GM12865 (cell line): ENCODE results near the gene LRRC74A.

ENCODE experiments used
- DNase-seq: peaks from one replicate; pipeline ENCODE4 v3.0.0; 2010; ENCODE audit warnings: low read depth
- H3K4me3 ChIP-seq: 2 replicates; pipeline ENCODE4 v1.5.1; 2011; ENCODE audit warnings: mild to moderate bottlenecking, low read depth, low read length, control low read depth
- TF ChIP-seq, protein P1 (sequence below): IDR thresholded peaks from 2 replicates; pipeline ENCODE4 v1.5.1; 2011; ENCODE audit warnings: low read length, control low read depth, low read depth, inconsistent platforms; ENCODE audit not compliant: insufficient read depth; ENCODE audit errors: missing control alignments

Gene LRRC74A

DNA sequence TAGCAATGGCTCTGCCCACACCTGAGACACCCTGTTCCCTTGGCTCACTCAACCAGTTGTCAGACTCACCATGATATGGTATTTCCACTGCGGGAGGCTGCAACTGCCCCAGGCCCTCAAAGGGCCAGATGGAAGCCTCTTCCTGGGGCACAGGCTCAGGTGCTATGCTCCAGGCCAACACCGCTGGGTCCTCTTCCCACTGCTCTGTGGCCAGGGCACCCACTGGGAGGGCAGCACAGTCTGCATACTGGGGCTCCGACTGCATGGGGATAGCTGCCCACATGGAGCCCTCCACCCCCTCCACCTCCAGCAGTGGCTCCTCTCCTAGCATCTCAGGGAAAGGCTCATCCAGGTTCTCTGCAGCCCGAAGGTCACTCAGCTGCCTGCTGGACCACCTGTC, 17.2 kb upstream of the LRRC74A start:
- DNase-seq = no peak
- TF ChIP-seq, protein P1, sequence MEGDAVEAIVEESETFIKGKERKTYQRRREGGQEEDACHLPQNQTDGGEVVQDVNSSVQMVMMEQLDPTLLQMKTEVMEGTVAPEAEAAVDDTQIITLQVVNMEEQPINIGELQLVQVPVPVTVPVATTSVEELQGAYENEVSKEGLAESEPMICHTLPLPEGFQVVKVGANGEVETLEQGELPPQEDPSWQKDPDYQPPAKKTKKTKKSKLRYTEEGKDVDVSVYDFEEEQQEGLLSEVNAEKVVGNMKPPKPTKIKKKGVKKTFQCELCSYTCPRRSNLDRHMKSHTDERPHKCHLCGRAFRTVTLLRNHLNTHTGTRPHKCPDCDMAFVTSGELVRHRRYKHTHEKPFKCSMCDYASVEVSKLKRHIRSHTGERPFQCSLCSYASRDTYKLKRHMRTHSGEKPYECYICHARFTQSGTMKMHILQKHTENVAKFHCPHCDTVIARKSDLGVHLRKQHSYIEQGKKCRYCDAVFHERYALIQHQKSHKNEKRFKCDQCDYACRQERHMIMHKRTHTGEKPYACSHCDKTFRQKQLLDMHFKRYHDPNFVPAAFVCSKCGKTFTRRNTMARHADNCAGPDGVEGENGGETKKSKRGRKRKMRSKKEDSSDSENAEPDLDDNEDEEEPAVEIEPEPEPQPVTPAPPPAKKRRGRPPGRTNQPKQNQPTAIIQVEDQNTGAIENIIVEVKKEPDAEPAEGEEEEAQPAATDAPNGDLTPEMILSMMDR = no peak
- no peak overlapping the region for H3K4me3 ChIP-seq

DNA sequence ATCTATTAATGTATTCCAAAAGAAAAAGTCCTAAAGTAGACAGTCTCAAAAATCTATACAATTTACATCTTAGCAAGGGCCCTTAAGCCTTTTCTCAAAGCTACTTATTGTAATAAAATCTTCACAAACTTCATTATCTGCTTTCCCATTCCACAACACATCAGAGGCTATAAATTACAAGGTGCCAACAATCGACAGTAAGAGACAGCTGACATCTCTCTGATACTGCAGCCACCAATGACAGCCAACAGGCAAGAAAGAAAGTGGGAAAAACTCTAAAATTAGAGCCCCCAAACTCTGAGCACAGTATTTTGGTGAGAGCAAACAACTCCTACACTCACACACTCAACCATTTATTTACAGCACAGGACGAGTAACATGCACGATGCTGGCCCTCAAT, 15.7 kb upstream of the LRRC74A start:
- DNase-seq = no peak
- TF ChIP-seq, protein P1 = no peak
- H3K4me3 ChIP-seq = no peak overlapping the region

DNA sequence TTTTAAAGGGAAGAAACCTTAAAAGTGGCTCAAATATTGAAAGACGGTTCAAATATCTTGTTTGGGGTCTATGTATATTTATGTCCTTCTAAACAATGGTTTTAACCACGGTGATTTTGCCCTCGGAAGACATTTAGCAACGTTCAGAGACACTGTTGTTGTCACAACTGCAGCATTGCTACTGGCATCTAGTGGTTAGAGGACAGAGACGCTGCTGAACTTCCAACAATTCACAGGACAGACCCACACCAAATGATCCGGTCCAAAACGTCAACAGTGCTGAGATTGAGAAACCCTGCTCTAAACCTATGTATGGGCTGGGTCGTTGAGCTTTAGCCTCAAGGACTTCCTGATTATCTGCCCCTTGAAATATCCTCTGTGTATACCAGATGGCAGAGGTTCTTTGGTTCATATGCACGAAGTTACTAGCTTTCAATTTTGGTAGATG, 15.2 kb upstream of the LRRC74A start:
- peak; percentile 37 for DNase-seq
- TF ChIP-seq, protein P1 = peak; percentile 35
- H3K4me3 ChIP-seq = peak overlapping the region; percentile 84

DNA sequence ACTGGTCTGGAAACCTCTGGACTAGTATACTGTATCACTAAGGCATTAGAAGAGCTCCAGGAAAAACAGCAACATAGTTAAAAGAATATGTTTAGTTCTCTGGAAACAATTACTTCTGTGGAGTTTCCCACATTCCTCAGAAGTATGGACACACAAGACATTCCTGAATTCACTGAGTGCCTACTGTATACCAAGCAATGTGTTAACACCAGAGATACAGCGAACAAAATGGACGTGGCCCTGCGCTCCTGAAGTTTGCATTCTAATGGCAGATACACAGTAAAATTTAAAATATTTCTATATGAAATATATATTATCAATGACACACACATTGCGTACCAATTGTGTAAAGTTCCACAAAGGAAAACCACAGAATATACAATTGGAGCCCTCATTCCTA, 14.6 kb upstream of the LRRC74A start:
- TF ChIP-seq, protein P1 = no peak
- DNase-seq = no peak
- peak overlapping the region; percentile 84 for H3K4me3 ChIP-seq

DNA sequence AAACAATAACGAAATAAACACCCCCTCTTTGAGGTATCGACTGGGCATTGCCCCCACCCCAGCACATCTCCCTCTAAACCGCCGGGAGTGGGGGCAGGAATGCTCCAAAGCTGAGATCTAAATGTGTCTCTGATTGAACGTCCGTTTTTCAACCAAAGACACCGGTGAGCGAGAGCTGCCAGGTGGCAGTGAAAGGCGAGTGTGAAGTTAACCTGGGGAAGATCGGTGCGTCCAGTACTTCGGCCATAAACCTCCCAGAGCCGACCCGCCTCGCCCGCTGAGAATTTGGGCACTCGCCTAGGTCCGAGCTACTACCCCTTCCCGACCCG, 14.2 kb upstream of the LRRC74A start:
- DNase-seq = peak; percentile 41
- H3K4me3 ChIP-seq = peak overlapping the region; percentile 84
- TF ChIP-seq, protein P1 = no peak

DNA sequence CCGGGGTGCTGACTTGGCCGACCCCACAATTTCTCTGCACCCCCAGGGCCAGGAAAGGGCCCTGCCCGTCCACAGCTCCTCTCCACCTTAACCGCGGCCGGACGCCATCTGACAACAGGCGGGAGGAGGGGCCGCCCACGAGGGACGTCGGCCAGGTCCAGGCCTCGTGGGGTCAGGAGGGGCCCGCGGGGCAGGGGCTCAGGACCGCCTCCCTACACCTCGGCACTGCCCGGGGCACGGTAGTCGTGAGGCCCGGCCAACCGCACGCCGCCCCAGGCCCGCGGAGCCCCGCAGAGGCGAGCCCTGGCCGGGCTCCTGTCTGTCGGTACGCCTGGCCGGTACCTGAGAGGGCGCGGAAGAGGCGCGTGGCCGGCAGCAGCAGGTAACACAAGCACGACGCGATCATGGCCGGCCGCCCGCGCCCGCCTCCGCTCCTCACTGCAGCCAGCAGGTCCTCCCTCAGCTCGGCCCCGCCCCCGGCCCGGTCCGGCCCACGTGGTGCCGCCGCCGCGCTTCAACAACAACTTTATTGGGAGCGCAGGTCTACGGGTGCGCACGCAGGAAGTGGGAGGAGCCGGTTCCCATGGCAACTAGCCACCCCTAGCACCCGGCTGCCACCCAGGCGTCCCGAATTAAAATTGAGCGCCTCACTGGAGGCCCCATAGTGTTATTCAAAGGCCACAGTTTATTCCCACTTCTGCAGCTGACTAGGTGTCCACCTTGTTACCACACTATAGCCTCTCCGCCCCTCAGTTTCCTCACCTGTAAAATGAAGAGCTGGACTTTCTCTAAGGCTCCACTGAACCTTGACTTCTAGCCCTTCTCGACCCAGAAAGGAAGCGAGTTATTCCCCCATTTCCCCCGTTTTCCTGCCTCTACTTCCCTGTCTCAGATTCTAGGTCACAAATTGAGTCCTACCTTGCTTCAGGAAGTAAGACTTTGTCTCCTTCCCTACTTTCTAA, 13.5 kb upstream of the LRRC74A start, which contains the start of gene ANGEL1:
ANGEL1 (minus strand) TSS at position 461 of the 962 bp plus-strand sequence; CDS start at position 406, 55 bp downstream.
- TF ChIP-seq, protein P1 = no peak
- DNase-seq = peak; percentile 99

More for the DNA sequence above, 13.5 kb upstream of the LRRC74A start, which contains the start of gene ANGEL1:
- H3K4me3 ChIP-seq = peak within 1 kb of the TSS; percentile 84
